HT1080 (cell line): Measurements from ENCODE around the gene ODC1. TPM values are rescaled to one million over a fixed set of nuclear protein-coding genes. Genes with fewer than 3 reads are reported as not detected.

ENCODE experiments used
- DNase-seq: peaks from one replicate; pipeline ENCODE4 v3.0.0-alpha.2; 2015; ENCODE audit warnings: low read depth
- total RNA-seq: library from RNA; depleted of rRNA; stranded (reverse); fragments of >200 nt; shearing (Covaris generic); gene quantifications from 2 replicates; pipeline ENCODE4 v1.2.3, GENCODE V29; 2014

Gene ODC1
- total RNA-seq, 1 experiment from 2014 or later, result 582 TPM

DNA sequence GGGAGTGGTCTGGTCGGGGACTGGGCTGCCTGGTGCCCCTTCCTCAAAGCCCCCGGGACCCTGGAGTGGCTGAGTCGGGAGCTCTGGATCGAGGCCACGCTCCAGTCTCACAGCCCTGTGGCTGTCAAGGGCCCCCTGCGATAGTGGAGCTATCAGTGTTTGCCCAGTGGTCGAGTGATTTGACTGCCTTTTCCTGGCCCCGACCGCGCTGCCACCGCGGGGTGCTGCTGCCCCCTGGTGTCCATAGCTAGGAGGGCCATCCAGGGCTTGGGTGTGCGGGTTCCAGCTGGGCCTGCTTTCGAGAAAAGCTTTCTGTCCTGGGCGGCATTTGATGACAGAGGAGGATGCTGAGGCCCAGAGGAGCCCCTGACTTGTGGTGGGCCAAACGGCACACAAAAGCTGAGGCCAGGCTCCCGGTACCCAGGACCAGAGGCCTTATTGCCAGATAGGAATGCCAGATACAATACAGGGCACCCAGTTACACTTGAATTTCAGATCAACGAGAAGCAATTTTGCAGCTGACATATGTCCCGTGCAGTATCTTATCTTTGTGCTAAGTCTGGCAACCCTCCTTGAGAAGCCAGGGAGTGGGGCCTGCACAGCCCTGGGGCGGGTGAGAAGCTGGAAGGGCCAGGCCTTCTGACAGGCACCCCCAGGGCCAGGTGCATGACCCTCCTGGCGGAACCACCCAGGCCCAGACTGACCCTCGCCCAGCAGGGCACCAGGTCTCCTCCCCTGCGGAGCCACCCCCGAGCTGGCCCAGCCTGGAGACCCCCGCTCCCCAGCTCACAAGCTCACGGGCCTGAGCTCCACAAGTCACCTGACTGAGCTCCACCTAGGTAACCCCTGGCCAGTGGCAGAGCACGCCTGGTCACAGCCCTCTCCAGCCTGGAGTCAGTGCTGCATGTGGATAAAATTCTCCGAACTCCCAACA, 13.0 kb downstream of the ODC1 start:
- peak; percentile 77 for DNase-seq

GRCh38 chr2:10433947-10434885, 13.9 kb downstream of the ODC1 start:
- no peak for DNase-seq

DNA sequence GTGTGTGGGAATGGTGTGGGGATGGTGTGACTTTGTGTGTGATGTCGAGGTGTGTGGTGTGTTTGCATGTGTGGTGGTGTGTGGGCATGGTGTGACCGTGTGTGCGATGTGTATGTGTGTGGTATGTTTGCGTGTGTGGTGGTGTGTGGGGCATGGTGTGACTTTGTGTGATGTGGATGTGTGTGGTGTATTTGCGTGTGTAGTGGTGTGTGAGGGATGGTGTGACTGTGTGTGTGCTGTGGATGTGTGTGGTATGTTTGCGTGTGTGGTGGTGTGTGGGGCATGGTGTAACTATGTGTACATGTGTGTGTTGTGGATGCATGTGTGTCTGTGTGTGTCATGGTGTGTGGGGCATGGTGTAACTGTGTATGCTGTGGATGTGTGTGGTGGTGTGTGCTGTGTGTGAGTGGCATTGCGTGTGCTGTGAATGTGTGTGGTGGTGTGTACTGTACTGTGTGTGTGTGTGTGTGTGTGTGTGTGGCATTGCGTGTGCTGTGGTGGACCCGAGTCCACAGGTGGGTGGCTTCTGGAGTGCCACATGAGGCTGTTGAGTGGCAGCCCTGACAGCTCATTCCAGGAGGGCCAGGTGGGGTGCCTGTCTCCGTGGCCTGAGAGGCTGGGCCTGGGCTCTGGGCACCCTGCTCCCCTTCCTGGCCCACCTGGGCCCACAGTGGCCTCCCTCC, 14.7 kb downstream of the ODC1 start:
- DNase-seq, result no peak

DNA sequence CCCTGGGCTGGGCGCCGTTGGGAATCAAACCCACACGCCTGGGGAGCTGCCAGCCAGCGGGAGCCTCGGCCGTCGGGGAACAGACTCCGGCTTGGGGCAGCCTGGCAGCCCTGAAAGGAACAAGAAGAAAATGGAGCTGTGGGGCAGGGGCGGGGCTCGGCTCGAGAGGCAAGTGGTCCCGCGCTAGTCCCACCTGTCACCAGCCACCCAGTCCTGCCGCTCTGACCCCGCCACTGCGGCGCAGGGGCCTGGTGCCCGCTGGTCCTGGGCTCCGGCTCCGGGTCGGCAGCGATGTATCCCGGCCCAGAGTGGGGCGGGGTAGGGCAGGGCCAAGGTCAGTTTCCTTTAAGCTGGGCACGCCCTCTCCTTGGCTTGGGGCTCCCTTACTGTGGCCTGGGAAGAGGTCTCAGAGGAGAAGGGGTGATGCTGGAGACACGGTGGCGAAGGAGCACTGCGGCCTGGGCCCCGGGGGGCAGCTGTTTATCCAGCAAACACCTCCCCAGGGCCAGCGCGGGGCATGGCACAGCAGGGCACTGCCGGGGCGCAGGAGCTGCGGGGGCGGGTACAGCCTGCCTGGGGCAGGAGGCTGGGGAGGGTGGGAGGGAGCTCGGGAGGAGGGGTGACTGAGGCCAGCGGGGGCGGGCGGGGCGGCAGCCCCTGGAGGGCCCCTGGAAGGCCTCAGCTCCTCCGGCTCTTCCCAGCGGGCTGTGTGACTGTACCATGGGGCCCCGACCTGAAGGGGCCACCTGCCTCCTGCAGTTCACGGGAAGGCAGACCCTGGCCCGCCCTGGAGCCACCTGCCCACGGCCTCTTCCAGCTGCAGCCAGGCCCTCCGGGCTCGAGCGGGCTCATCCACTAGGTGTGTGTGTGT, 15.6 kb downstream of the ODC1 start:
- no peak for DNase-seq

- DNase-seq, result no peak
Observed at GRCh38 chr2:10431797-10432196, 16.3 kb downstream of the ODC1 start.

GRCh38 chr2:10430886-10431622, 17.1 kb downstream of the ODC1 start:
- no peak for DNase-seq

DNA sequence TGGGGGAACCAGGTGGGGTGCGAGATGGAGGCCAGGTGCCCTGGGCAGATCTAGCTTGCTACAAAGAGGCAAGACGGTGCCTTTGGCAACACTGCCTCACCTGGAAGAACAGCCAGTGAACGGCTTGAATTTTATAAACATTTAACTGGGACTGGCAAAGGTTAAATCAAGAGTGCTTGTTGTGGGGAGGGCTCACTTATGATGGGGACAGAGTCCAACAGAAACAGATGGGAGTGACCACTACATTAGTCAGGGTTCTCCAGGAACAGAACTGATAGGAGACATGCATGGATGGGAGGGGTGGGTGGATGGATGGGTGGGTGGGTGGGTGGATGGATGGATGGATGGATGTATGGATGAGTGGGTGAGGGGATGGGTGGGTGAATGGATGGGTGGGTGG, 19.2 kb downstream of the ODC1 start:
- DNase-seq, result no peak

DNA sequence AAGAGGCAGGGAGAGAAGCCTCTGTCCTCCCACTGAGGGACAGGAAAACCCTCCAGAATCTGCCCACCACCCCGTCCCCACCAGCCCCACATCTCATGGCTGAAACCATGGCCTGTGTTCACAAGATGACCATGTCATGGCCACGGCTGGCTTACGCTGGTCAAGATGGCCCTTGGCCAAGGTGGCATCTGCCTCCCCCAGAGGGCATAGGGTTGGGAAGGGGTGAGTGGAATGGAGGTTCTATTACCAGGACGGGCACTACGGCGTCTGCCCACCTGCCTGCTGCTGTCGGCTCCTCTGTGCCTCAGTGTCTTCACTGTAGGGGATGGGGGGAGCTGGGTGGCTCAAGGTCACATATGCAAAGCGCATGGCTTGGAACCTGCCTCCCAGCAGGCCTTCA, 19.8 kb downstream of the ODC1 start:
- DNase-seq, result no peak

- no peak for DNase-seq
Observed at GRCh38 chr2:10427618-10427949, 20.5 kb downstream of the ODC1 start.

- DNase-seq, result no peak
Observed at GRCh38 chr2:10426726-10427617, 21.2 kb downstream of the ODC1 start.

DNA sequence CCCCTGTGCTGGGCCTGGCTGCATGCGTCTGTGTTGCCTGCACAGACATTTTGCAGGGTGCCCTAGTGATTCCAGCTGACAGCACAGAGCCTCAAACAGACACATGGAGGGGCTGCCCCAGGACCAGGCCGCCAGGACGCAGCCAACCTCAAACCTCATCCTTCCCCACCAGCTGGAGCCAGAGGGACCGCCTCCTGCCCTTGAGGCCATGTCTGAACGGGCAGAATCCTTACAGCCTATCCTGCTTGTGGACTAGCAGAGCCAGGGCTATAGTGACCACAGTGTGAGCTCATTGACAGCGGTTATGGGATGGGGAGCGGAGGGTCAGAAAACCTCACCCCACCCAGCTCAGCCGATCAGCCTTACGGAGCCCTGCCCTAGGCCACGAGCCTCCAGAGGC, 22.4 kb downstream of the ODC1 start:
- DNase-seq, result no peak

DNA sequence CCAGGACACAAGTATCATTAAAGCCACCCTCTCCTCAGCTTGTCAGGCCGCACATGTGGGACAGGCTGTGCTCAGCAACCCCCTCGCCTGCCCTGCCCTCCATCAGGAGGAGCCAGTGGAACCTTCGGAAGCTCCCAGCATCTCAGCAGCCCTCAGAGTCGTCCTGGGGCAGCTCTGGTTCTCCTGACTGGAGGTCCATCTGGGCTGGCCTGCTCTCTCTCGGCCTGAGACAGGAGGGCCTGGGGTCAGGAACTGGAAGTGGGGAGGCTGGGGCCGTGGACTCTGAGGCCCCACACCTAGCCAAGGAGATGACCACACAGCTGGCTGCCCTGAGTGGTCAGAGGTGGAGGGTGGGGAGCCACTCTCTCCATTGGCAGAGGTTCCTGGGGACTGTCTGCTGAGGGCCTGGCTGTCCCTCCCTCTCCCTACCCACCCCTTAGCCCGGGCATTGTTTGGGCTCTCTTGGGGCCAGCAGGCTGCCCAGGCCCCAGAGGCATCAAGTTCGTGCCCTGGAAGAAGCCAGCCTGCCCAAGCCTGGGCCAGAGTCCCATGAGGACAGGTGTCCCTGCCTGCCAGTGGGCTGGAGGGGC, 23.1 kb downstream of the ODC1 start:
- DNase-seq, result no peak

- no peak for DNase-seq
Observed at GRCh38 chr2:10424051-10424450, 24.1 kb downstream of the ODC1 start.

GRCh38 chr2:10423400-10423774, 24.7 kb downstream of the ODC1 start:
- DNase-seq, result no peak

- no peak for DNase-seq
Observed at GRCh38 chr2:10422732-10423399, 25.3 kb downstream of the ODC1 start.

DNA sequence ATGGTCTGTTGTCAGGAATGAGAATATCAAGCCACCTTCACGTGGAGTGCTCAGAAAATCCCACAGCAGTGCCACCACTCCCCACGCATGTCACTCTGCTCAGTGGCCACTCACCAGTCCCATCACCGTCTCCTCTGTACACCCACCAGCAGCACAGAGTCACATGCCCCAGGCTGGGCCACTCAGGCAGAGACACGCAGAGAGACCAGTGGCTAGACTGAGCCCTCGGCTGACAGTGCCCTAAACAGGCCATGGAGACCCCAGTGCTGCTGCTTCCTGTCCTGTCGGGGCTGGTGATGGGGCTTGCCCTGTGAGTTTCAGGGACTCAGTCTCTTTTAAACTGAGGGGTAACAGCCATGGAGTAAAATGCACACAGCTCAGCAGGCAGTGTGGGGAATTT, 25.9 kb downstream of the ODC1 start:
- no peak for DNase-seq

- DNase-seq, result no peak
Observed at GRCh38 chr2:10419553-10420257, 28.4 kb downstream of the ODC1 start.
